Fibroblast of lung (primary cell): ENCODE measurements around the gene OR2T4. TPM values are rescaled to one million over a fixed set of nuclear protein-coding genes. Genes with fewer than 3 reads are reported as not detected.

Experiments
- DNase-seq, 2 donors: peaks; one replicate each; pipeline versions ENCODE4 v3.0.0 to v3.0.0-alpha.2; 2010; ENCODE audit warnings: low read depth in 2 of 2
- H2AFZ ChIP-seq: 2 replicates; pipeline ENCODE4 v1.5.1; 2012; ENCODE audit warnings: low read length, control low read depth, inconsistent platforms
- H3K27ac ChIP-seq: 2 replicates; pipeline ENCODE4 v1.5.1; 2011; ENCODE audit warnings: low read length, control low read depth; ENCODE audit not compliant: insufficient read depth
- H3K27me3 ChIP-seq: 2 replicates; pipeline ENCODE4 v1.5.1; 2011; ENCODE audit warnings: mild to moderate bottlenecking, low read length; ENCODE audit not compliant: control insufficient read depth, insufficient read depth
- H3K36me3 ChIP-seq: 2 replicates; pipeline ENCODE4 v1.5.1; 2011; ENCODE audit warnings: low read length; ENCODE audit not compliant: control insufficient read depth, insufficient read depth
- H3K4me1 ChIP-seq: 2 replicates; pipeline ENCODE4 v1.5.1; 2011; ENCODE audit warnings: low read length; ENCODE audit not compliant: control insufficient read depth, insufficient read depth; ENCODE audit errors: extremely low read depth
- H3K4me2 ChIP-seq: 2 replicates; pipeline ENCODE4 v1.5.1; 2011; ENCODE audit warnings: low read length, control low read depth; ENCODE audit not compliant: insufficient read depth; ENCODE audit errors: extremely low read depth
- H3K4me3 ChIP-seq, 4 experiments: fragments of 200-600 bp in 1 of 4; sonication (generic) in 1 of 4; replicated peaks in 1 of 4; 2 replicates each; pipeline ENCODE4 v1.5.1; 2011 to 2016; ENCODE audit warnings: low read length in 4 of 4, low read depth in 3 of 4, mild to moderate bottlenecking in 3 of 4, control low read depth in 2 of 4, inconsistent platforms in 1 of 4, mixed read lengths in 1 of 4; ENCODE audit not compliant: insufficient read depth in 1 of 4; ENCODE audit errors: control extremely low read depth in 1 of 4
- H3K79me2 ChIP-seq: 2 replicates; pipeline ENCODE4 v1.5.1; 2012; ENCODE audit warnings: mild to moderate bottlenecking, low read length, inconsistent platforms; ENCODE audit not compliant: control insufficient read depth, insufficient read depth
- H3K9ac ChIP-seq: 2 replicates; pipeline ENCODE4 v1.5.1; 2011; ENCODE audit warnings: mild to moderate bottlenecking, low read length, control low read depth; ENCODE audit not compliant: insufficient read depth
- H3K9me3 ChIP-seq: 2 replicates; pipeline ENCODE4 v1.5.1; 2012; ENCODE audit warnings: low read depth, low read length; ENCODE audit not compliant: control insufficient read depth, insufficient read depth
- H4K20me1 ChIP-seq: 2 replicates; pipeline ENCODE4 v1.5.1; 2011; ENCODE audit warnings: low read length; ENCODE audit not compliant: control insufficient read depth, insufficient read depth; ENCODE audit errors: extremely low read depth
- EZH2 ChIP-seq: IDR thresholded peaks from 2 replicates; pipeline ENCODE4 v1.5.1; 2012; ENCODE audit warnings: low read length, control low read depth, mild to moderate bottlenecking; ENCODE audit errors: missing control alignments
- polyA plus RNA-seq, 2 donors: library from polyadenylated mRNA; depleted of rRNA in 1 of 2; stranded (reverse) in 1 of 2; unstranded in 1 of 2; fragments of >200 nt; gene quantifications; 2 replicates each; pipeline ENCODE4 v1.2.1, GENCODE V29; 2011 to 2012; ENCODE audit warnings: missing spikeins in 1 of 2
- total RNA-seq: library from RNA; depleted of rRNA; stranded (reverse); fragments of >200 nt; gene quantifications from 2 replicates; pipeline ENCODE4 v1.2.1, GENCODE V29; 2014
- TF ChIP-seq, protein P1 (sequence below), 2 donors: IDR thresholded peaks in 1 of 2; conservative IDR thresholded peaks in 1 of 2; 1 replicate in 1 of 2; 2 replicates in 1 of 2; pipeline ENCODE4 v1.5.1; 2011 to 2012; ENCODE audit warnings: low read length in 2 of 2, control low read depth in 1 of 2, inconsistent platforms in 1 of 2, low read depth in 1 of 2, mild to moderate bottlenecking in 1 of 2

OR2T4 gene
- total and polyA plus RNA-seq, 2 donors (not counting 1 experiment from before 2014, with no cell fraction given) = not detected

- Histone ChIP-seq H3K4me3 (no peak overlapping the region), H4K20me1 (no peaks in the 10 kb centered on the region), H3K27ac (no peak overlapping the region), H3K9ac (no peak overlapping the region), H3K9me3 (no peaks in the 10 kb centered on the region), H3K27me3 (no peaks in the 10 kb centered on the region), H2AFZ (no peak overlapping the region), H3K4me2 (no peak overlapping the region), H3K36me3 (no peaks in the 10 kb centered on the region), H3K4me1 (no peaks in the 10 kb centered on the region), H3K79me2 (no peaks in the 10 kb centered on the region)
- no peak for DNase-seq
- TF ChIP-seq, protein P1, sequence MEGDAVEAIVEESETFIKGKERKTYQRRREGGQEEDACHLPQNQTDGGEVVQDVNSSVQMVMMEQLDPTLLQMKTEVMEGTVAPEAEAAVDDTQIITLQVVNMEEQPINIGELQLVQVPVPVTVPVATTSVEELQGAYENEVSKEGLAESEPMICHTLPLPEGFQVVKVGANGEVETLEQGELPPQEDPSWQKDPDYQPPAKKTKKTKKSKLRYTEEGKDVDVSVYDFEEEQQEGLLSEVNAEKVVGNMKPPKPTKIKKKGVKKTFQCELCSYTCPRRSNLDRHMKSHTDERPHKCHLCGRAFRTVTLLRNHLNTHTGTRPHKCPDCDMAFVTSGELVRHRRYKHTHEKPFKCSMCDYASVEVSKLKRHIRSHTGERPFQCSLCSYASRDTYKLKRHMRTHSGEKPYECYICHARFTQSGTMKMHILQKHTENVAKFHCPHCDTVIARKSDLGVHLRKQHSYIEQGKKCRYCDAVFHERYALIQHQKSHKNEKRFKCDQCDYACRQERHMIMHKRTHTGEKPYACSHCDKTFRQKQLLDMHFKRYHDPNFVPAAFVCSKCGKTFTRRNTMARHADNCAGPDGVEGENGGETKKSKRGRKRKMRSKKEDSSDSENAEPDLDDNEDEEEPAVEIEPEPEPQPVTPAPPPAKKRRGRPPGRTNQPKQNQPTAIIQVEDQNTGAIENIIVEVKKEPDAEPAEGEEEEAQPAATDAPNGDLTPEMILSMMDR (conservative IDR thresholded peaks at IDR 0.05 in 1 of 2, IDR thresholded peaks at IDR 0.05 in 1 of 2; ENCODE audit: low read depth in 1 of 2, low read length in 2 of 2) = no peak
- no peak for TF ChIP-seq EZH2
Observed at GRCh38 chr1:248343451-248343850, 18.0 kb upstream of the OR2T4 start.

- no peak for DNase-seq
- TF ChIP-seq, protein P1 (conservative IDR thresholded peaks at IDR 0.05 in 1 of 2, IDR thresholded peaks at IDR 0.05 in 1 of 2; ENCODE audit: low read depth in 1 of 2, low read length in 2 of 2) = no peak
- TF ChIP-seq EZH2 = no peak
- H2AFZ ChIP-seq = no peak within 1 kb of the TSS
- H4K20me1 ChIP-seq = no peaks in the 10 kb centered on the region
- no peaks in the 10 kb centered on the region for H3K27me3 ChIP-seq
- no peak within 1 kb of the TSS for H3K9ac ChIP-seq
- no peak within 1 kb of the TSS for H3K4me2 ChIP-seq
- no peaks in the 10 kb centered on the region for H3K9me3 ChIP-seq
- no peaks in the 10 kb centered on the region for H3K4me1 ChIP-seq
- no peaks in the 10 kb centered on the region for H3K79me2 ChIP-seq
- H3K4me3 ChIP-seq = no peak within 1 kb of the TSS
- H3K36me3 ChIP-seq = no peaks in the 10 kb centered on the region
- H3K27ac ChIP-seq = no peak within 1 kb of the TSS
Observed at GRCh38 chr1:248348475-248348874, 13.0 kb upstream of the OR2T4 start, which contains the start of gene OR14C36. OR14C36 (plus strand) TSS chr1:248348775; CDS start chr1:248348775, 0 bp downstream.

GRCh38 chr1:248359415-248359814 is 2.0 kb upstream of the OR2T4 start:
- Histone ChIP-seq H3K9ac (no peak overlapping the region), H3K4me1 (no peaks in the 10 kb centered on the region), H4K20me1 (no peaks in the 10 kb centered on the region), H3K4me3 (no peak overlapping the region), H3K79me2 (no peaks in the 10 kb centered on the region), H3K36me3 (no peaks in the 10 kb centered on the region), H3K27me3 (no peaks in the 10 kb centered on the region), H2AFZ (no peak overlapping the region), H3K4me2 (no peak overlapping the region), H3K9me3 (no peaks in the 10 kb centered on the region), H3K27ac (no peak overlapping the region)
- DNase-seq = no peak
- TF ChIP-seq EZH2 = no peak
- TF ChIP-seq, protein P1 (conservative IDR thresholded peaks at IDR 0.05 in 1 of 2, IDR thresholded peaks at IDR 0.05 in 1 of 2; ENCODE audit: low read depth in 1 of 2, low read length in 2 of 2) = no peak
